OCI-M2 (cell line): ENCODE results near the gene COQ2.
"Not testable (repeated sequence)": the region's sequence is repeated elsewhere in the genome, so short reads cannot be mapped to it uniquely, and the experiment has no call there.

Source experiments
- DNase-seq: peaks from one replicate; lab custom pipeline; 2025; ENCODE audit not compliant: unreplicated experiment; lab: John Stamatoyannopoulos, UW

Gene COQ2

GRCh38 chr4:83250687-83251446, 33.7 kb downstream of the COQ2 start:
- no peak for DNase-seq

GRCh38 chr4:83248486-83248885, 36.1 kb downstream of the COQ2 start:
- no peak for DNase-seq

- DNase-seq = no peak
Measured at GRCh38 chr4:83247415-83248357, 36.9 kb downstream of the COQ2 start.

GRCh38 chr4:83241132-83241531, 43.5 kb downstream of the COQ2 start:
- DNase-seq = no peak

- no peak for DNase-seq
Measured at GRCh38 chr4:83240379-83240875, 44.2 kb downstream of the COQ2 start.

GRCh38 chr4:83238393-83239248, 46.0 kb downstream of the COQ2 start:
- DNase-seq = peak; percentile 1

- no peak for DNase-seq
Measured at GRCh38 chr4:83237591-83237990, 47.0 kb downstream of the COQ2 start.

GRCh38 chr4:83235645-83236133, 48.9 kb downstream of the COQ2 start:
- DNase-seq = not testable (repeated sequence)

- DNase-seq = no peak
Measured at GRCh38 chr4:83234902-83235644, 49.5 kb downstream of the COQ2 start.

- not testable (repeated sequence) for DNase-seq
Measured at GRCh38 chr4:83234387-83234786, 50.2 kb downstream of the COQ2 start.

GRCh38 chr4:83232082-83232481, 52.5 kb downstream of the COQ2 start:
- DNase-seq = no peak

- DNase-seq = no peak
Measured at GRCh38 chr4:83231620-83232076, 53.0 kb downstream of the COQ2 start.

GRCh38 chr4:83230928-83231327, 53.7 kb downstream of the COQ2 start:
- DNase-seq = no peak

- DNase-seq = no peak
Measured at GRCh38 chr4:83229791-83230190, 54.8 kb downstream of the COQ2 start.

GRCh38 chr4:83228231-83228630, 56.4 kb downstream of the COQ2 start:
- DNase-seq = no peak

GRCh38 chr4:83224502-83225197, 59.9 kb downstream of the COQ2 start:
- DNase-seq = no peak

GRCh38 chr4:83223781-83224180, 60.8 kb downstream of the COQ2 start:
- DNase-seq = no peak

- DNase-seq = no peak
Measured at GRCh38 chr4:83221897-83222441, 62.6 kb downstream of the COQ2 start.
